GM19351 (cell line): ENCODE results near the gene SCART1.
"Not testable (repeated sequence)": the region's sequence is repeated elsewhere in the genome, so short reads cannot be mapped to it uniquely, and the experiment has no call there.

Source experiments
- ATAC-seq: cut with Tn5 transposase; IDR thresholded peaks from one replicate; pipeline ENCODE4 v1.9.1; 2021; ENCODE audit warnings: mild to moderate bottlenecking, moderate library complexity; ENCODE audit not compliant: unreplicated experiment

The SCART1 gene

GRCh38 chr10:133431888-133432613, 21.7 kb upstream of the SCART1 start:
- not testable (repeated sequence) for ATAC-seq

GRCh38 chr10:133432789-133433188, 21.0 kb upstream of the SCART1 start:
- ATAC-seq, result not testable (repeated sequence)

- ATAC-seq, result peak; percentile 73
Observed at GRCh38 chr10:133438711-133439273, 15.0 kb upstream of the SCART1 start.

GRCh38 chr10:133439517-133440461, 14.0 kb upstream of the SCART1 start:
- no peak for ATAC-seq

- no peak for ATAC-seq
Observed at GRCh38 chr10:133440633-133441285, 13.0 kb upstream of the SCART1 start.

- ATAC-seq, result not testable (repeated sequence)
Observed at GRCh38 chr10:133441356-133441755, 12.4 kb upstream of the SCART1 start.

- no peak for ATAC-seq
Observed at GRCh38 chr10:133441780-133442179, 12.0 kb upstream of the SCART1 start.

GRCh38 chr10:133442191-133442966, 11.4 kb upstream of the SCART1 start:
- ATAC-seq, result no peak

GRCh38 chr10:133442967-133443924, 10.5 kb upstream of the SCART1 start:
- no peak for ATAC-seq

GRCh38 chr10:133444342-133445267, 9.1 kb upstream of the SCART1 start:
- no peak for ATAC-seq

- ATAC-seq, result no peak
Observed at GRCh38 chr10:133445268-133445732, 8.4 kb upstream of the SCART1 start.

- ATAC-seq, result no peak
Observed at GRCh38 chr10:133445751-133446708, 7.7 kb upstream of the SCART1 start.

GRCh38 chr10:133446979-133447378, 6.8 kb upstream of the SCART1 start:
- no peak for ATAC-seq

GRCh38 chr10:133448120-133448519, 5.6 kb upstream of the SCART1 start:
- no peak for ATAC-seq

GRCh38 chr10:133451346-133451745, 2.4 kb upstream of the SCART1 start:
- no peak for ATAC-seq

GRCh38 chr10:133452453-133452852, 1.3 kb upstream of the SCART1 start:
- no peak for ATAC-seq
